Measurements from ENCODE around the gene ZFAND2A.
"Not testable (repeated sequence)": the region's sequence is repeated elsewhere in the genome, so short reads cannot be mapped to it uniquely, and the experiment has no call there.

ZFAND2A gene

DNA sequence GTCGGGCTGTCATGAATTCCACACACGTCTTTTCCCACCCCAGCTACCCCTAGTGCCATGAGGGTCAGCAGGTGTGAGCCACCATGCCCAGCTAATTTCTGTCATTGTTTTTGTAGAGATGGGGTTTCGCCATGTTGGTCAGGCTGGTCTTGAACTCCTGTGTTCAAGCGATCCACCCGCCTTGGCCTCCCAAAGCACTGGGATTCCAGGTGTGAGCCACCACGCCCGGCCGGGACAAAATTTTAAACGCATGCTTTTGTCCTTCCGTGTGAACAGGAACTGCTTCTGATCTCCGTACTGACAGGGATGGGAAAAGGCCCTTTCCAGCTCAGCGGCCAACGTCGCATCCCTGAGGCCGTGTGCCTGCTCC is 15.6 kb upstream of the ZFAND2A start:
- H3K4me3 ChIP-seq (replicated peaks in 1 of 2; ENCODE audit: low read depth in 2 of 2, low read length in 2 of 2) = no peak overlapping the region
- TF ChIP-seq, protein P1, sequence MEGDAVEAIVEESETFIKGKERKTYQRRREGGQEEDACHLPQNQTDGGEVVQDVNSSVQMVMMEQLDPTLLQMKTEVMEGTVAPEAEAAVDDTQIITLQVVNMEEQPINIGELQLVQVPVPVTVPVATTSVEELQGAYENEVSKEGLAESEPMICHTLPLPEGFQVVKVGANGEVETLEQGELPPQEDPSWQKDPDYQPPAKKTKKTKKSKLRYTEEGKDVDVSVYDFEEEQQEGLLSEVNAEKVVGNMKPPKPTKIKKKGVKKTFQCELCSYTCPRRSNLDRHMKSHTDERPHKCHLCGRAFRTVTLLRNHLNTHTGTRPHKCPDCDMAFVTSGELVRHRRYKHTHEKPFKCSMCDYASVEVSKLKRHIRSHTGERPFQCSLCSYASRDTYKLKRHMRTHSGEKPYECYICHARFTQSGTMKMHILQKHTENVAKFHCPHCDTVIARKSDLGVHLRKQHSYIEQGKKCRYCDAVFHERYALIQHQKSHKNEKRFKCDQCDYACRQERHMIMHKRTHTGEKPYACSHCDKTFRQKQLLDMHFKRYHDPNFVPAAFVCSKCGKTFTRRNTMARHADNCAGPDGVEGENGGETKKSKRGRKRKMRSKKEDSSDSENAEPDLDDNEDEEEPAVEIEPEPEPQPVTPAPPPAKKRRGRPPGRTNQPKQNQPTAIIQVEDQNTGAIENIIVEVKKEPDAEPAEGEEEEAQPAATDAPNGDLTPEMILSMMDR (IDR thresholded peaks at IDR 0.05; ENCODE audit: low read depth, low read length) = no peak
- no peak for DNase-seq (ENCODE audit: low read depth in 2 of 2)

DNA sequence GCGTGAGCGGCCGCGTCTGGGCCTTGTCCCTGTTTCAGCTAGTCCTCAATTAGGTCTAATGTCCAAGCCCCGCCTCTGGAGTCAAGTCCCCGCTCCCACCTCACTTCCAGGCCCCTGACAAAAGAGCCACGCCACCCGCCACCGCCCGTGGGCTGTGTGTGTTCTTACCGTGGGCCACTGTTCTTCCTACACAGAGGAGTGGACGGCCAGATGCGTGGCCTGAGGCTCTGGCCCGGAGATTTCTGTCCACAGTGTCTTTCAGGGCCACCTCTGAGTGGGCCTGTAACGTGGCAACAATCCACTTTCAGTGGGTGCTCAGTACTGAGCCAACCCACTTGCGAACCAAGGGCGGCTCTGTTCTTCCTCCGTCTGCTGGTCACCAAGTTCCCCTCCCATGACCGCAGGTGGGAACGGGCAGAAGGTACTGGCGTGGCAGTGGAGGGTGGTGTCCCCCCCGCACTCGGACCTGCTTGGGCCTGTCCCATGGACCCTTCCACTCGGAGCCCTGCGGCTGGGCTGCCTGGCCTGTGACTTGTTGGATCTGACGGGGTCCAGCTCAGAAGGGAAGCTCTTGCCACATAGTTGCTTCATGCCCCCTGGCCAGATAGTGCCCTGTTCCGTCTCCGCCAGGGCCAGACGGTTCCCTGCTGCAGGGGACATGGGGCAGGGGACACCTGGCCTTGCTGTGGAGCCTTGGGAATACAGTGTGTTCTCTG is 15.0 kb upstream of the ZFAND2A start:
- DNase-seq (ENCODE audit: low read depth in 2 of 2) = no peak
- H3K4me3 ChIP-seq (replicated peaks in 1 of 2; ENCODE audit: low read depth in 2 of 2, low read length in 2 of 2) = no peak overlapping the region
- TF ChIP-seq, protein P1 (IDR thresholded peaks at IDR 0.05; ENCODE audit: low read depth, low read length) = no peak

GRCh38 chr7:1174002-1174401 is 14.0 kb upstream of the ZFAND2A start:
- no peak for DNase-seq (ENCODE audit: low read depth in 2 of 2)
- TF ChIP-seq, protein P1 (IDR thresholded peaks at IDR 0.05; ENCODE audit: low read depth, low read length) = no peak
- no peak overlapping the region for H3K4me3 ChIP-seq (replicated peaks in 1 of 2; ENCODE audit: low read depth in 2 of 2, low read length in 2 of 2)

- TF ChIP-seq, protein P1 (IDR thresholded peaks at IDR 0.05; ENCODE audit: low read depth, low read length) = no peak
- DNase-seq (ENCODE audit: low read depth in 2 of 2) = no peak
- no peak overlapping the region for H3K4me3 ChIP-seq (replicated peaks in 1 of 2; ENCODE audit: low read depth in 2 of 2, low read length in 2 of 2)
These were observed 12.9 kb upstream of the ZFAND2A start for GRCh38 chr7:1172666-1173523.

DNA sequence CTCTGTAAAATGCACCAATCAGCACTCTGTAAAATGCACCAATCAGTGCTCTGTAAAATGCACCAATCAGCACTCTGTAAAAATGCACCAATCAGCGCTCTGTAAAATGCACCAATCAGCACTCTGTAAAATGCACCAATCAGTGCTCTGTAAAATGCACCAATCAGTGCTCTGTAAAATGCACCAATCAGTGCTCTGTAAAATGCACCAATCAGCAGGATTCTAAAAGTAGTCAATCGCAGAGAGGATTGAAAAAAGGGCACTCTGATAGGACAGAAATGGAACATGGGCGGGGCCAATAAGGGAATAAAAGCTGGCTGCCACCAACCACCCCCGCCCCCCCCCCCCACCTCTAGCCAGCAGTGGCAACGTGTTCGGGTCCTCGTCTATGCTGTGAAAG is 11.5 kb upstream of the ZFAND2A start:
- not testable (repeated sequence) for H3K4me3 ChIP-seq (replicated peaks in 1 of 2; ENCODE audit: low read depth in 2 of 2, low read length in 2 of 2); DNase-seq (ENCODE audit: low read depth in 2 of 2)

DNA sequence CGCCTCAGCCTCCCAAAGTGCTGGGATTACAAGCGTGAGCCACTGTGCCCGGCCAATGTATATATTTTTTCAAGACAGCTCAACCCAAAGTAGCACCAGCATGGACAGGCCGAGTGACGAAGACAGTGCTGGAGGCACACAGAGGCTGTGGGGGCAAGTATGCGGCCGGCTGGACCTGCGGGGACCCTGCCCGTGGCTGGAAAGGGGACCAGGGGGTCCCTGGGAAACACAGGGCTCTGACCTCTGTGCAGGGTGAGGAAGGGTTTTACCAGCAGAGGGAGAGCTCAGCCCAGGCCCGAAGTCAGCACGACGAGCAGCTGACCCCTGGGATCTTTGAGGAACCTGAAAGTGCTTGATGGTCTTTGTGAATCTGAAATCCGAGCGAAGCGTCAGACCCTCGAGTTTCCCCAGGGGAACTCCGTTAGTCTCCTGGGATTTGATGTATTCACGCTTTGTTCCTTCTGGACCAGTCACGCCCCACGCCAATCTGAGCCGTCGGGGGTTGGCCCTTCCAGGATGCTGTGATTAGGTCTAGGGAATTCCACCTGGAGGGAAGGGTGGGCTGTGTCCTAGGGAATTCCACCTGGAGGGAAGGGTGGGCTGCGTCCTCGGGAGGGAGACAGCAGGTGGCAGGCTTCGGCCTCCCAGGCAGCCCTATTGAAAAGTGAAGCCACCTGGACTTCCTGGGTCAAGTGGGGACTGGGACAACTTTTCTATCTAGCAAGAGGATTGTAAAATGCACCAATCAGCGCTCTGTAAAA is 10.9 kb upstream of the ZFAND2A start:
- H3K4me3 ChIP-seq (replicated peaks in 1 of 2; ENCODE audit: low read depth in 2 of 2, low read length in 2 of 2) = no peak overlapping the region

More for the DNA sequence above, 10.9 kb upstream of the ZFAND2A start:
- TF ChIP-seq, protein P1 (IDR thresholded peaks at IDR 0.05; ENCODE audit: low read depth, low read length) = no peak
- no peak for DNase-seq (ENCODE audit: low read depth in 2 of 2)

Data from cardiac fibroblast (primary cell).